Measurements from ENCODE around the gene OR12D1. TPM values are rescaled to one million over a fixed set of nuclear protein-coding genes. Genes with fewer than 3 reads are reported as not detected.
"Not testable (repeated sequence)": the region's sequence is repeated elsewhere in the genome, so short reads cannot be mapped to it uniquely, and the experiment has no call there.

Gene OR12D1
- total RNA-seq, 1 experiment from 2014 or later = not detected

GRCh38 chr6:29444031-29444430 is 29.3 kb downstream of the OR12D1 start:
- DNase-seq; H3K27me3 ChIP-seq (ENCODE audit: control insufficient read depth, insufficient read depth, low read length); H3K4me3 ChIP-seq (ENCODE audit: insufficient read depth, low read depth, low read length); H3K36me3 ChIP-seq (replicated peaks; ENCODE audit: control insufficient read depth, insufficient read depth, low read length): not testable (repeated sequence)

GRCh38 chr6:29447670-29448069 is 32.9 kb downstream of the OR12D1 start:
- Histone ChIP-seq H3K4me3 (ENCODE audit: insufficient read depth, low read depth, low read length) (no peak overlapping the region), H3K36me3 (replicated peaks; ENCODE audit: control insufficient read depth, insufficient read depth, low read length) (no peaks in the 10 kb centered on the region), H3K27me3 (ENCODE audit: control insufficient read depth, insufficient read depth, low read length) (no peaks in the 10 kb centered on the region)
- DNase-seq = peak; percentile 41

GRCh38 chr6:29451471-29452193 is 36.9 kb downstream of the OR12D1 start:
- Histone ChIP-seq H3K4me3 (ENCODE audit: insufficient read depth, low read depth, low read length) (no peak overlapping the region), H3K36me3 (replicated peaks; ENCODE audit: control insufficient read depth, insufficient read depth, low read length) (no peaks in the 10 kb centered on the region), H3K27me3 (ENCODE audit: control insufficient read depth, insufficient read depth, low read length) (no peaks in the 10 kb centered on the region)
- no peak for DNase-seq

- no peak within 1 kb of the TSS for H3K4me3 ChIP-seq (ENCODE audit: insufficient read depth, low read depth, low read length)
- H3K36me3 ChIP-seq (replicated peaks; ENCODE audit: control insufficient read depth, insufficient read depth, low read length) = no peaks in the 10 kb centered on the region
- no peak for DNase-seq
- H3K27me3 ChIP-seq (ENCODE audit: control insufficient read depth, insufficient read depth, low read length) = no peaks in the 10 kb centered on the region
Measured at GRCh38 chr6:29456971-29457370, 42.2 kb downstream of the OR12D1 start, which contains the start of the genes OR11A1 and OR2H1. OR11A1 (minus strand) TSS chr6:29457071; CDS start chr6:29427641, 29,430 bp downstream. OR2H1 (plus strand) TSS chr6:29457155; CDS start chr6:29461770, 4,615 bp downstream.

GRCh38 chr6:29461021-29461814 is 46.5 kb downstream of the OR12D1 start:
- Histone ChIP-seq H3K27me3 (ENCODE audit: control insufficient read depth, insufficient read depth, low read length) (no peaks in the 10 kb centered on the region), H3K36me3 (replicated peaks; ENCODE audit: control insufficient read depth, insufficient read depth, low read length) (no peaks in the 10 kb centered on the region), H3K4me3 (ENCODE audit: insufficient read depth, low read depth, low read length) (no peak overlapping the region)
- no peak for DNase-seq

- no peak for DNase-seq
- no peaks in the 10 kb centered on the region for H3K36me3 ChIP-seq (replicated peaks; ENCODE audit: control insufficient read depth, insufficient read depth, low read length)
- no peak overlapping the region for H3K4me3 ChIP-seq (ENCODE audit: insufficient read depth, low read depth, low read length)
- H3K27me3 ChIP-seq (ENCODE audit: control insufficient read depth, insufficient read depth, low read length) = no peaks in the 10 kb centered on the region
Measured at GRCh38 chr6:29462022-29462421, 47.3 kb downstream of the OR12D1 start.

GRCh38 chr6:29465279-29465678 is 50.6 kb downstream of the OR12D1 start:
- H3K27me3 ChIP-seq (ENCODE audit: control insufficient read depth, insufficient read depth, low read length) = no peaks in the 10 kb centered on the region
- H3K36me3 ChIP-seq (replicated peaks; ENCODE audit: control insufficient read depth, insufficient read depth, low read length) = no peaks in the 10 kb centered on the region
- DNase-seq = no peak
- H3K4me3 ChIP-seq (ENCODE audit: insufficient read depth, low read depth, low read length) = no peak overlapping the region

- DNase-seq = no peak
- H3K27me3 ChIP-seq (ENCODE audit: control insufficient read depth, insufficient read depth, low read length) = no peaks in the 10 kb centered on the region
- H3K36me3 ChIP-seq (replicated peaks; ENCODE audit: control insufficient read depth, insufficient read depth, low read length) = no peaks in the 10 kb centered on the region
- H3K4me3 ChIP-seq (ENCODE audit: insufficient read depth, low read depth, low read length) = no peak overlapping the region
Measured at GRCh38 chr6:29465801-29466200, 51.1 kb downstream of the OR12D1 start.

GRCh38 chr6:29466241-29466640 is 51.5 kb downstream of the OR12D1 start:
- Histone ChIP-seq H3K4me3 (ENCODE audit: insufficient read depth, low read depth, low read length) (no peak overlapping the region), H3K27me3 (ENCODE audit: control insufficient read depth, insufficient read depth, low read length) (no peaks in the 10 kb centered on the region), H3K36me3 (replicated peaks; ENCODE audit: control insufficient read depth, insufficient read depth, low read length) (no peaks in the 10 kb centered on the region)
- no peak for DNase-seq

Other genes starting within 250 kb of the OR12D1 start
- gene OR2J2, start 244.0 kb upstream of the OR12D1 start, total RNA-seq (2014; rRNA removed; shearing (Covaris generic)) = not detected in 2 replicates
- gene OR14J1, start 113.2 kb upstream of the OR12D1 start, total RNA-seq (2014; rRNA removed; shearing (Covaris generic)) = not detected in 2 replicates
- not detected in 2 replicates for gene OR5V1, start 46.1 kb upstream of the OR12D1 start, total RNA-seq (2014; rRNA removed; shearing (Covaris generic))
- gene OR12D3, start 39.6 kb upstream of the OR12D1 start, total RNA-seq (2014; rRNA removed; shearing (Covaris generic)) = not detected in 2 replicates
- gene OR12D2, start 19.3 kb upstream of the OR12D1 start, total RNA-seq (2014; rRNA removed; shearing (Covaris generic)) = not detected in 2 replicates
- not detected in 2 replicates for gene OR10C1, start 24.4 kb downstream of the OR12D1 start, total RNA-seq (2014; rRNA removed; shearing (Covaris generic))
- not detected in 2 replicates for gene OR11A1, start 42.1 kb downstream of the OR12D1 start, total RNA-seq (2014; rRNA removed; shearing (Covaris generic))
- gene OR2H1, start 42.2 kb downstream of the OR12D1 start, total RNA-seq (2014; rRNA removed; shearing (Covaris generic)) = not detected in 2 replicates
- gene MAS1L, start 73.0 kb downstream of the OR12D1 start, total RNA-seq (2014; rRNA removed; shearing (Covaris generic)) = not detected in 2 replicates
- not detected in 2 replicates for gene UBD, start 144.8 kb downstream of the OR12D1 start, total RNA-seq (2014; rRNA removed; shearing (Covaris generic))
- not detected in 2 replicates for gene OR2H2, start 170.2 kb downstream of the OR12D1 start, total RNA-seq (2014; rRNA removed; shearing (Covaris generic))
- gene GABBR1, start 218.3 kb downstream of the OR12D1 start, total RNA-seq (2014; rRNA removed; shearing (Covaris generic)) = 21.8 and 23.2 TPM in 2 replicates
- gene MOG, start 242.2 kb downstream of the OR12D1 start, total RNA-seq (2014; rRNA removed; shearing (Covaris generic)) = 1.4 and 2.0 TPM in 2 replicates